ENCODE data around the gene LMBR1.
A peak's percentile ranks its signal among the peaks of the same experiment; 100 is the strongest.
"Not testable (repeated sequence)": the region's sequence is repeated elsewhere in the genome, so short reads cannot be mapped to it uniquely, and the experiment has no call there.

The LMBR1 gene

DNA sequence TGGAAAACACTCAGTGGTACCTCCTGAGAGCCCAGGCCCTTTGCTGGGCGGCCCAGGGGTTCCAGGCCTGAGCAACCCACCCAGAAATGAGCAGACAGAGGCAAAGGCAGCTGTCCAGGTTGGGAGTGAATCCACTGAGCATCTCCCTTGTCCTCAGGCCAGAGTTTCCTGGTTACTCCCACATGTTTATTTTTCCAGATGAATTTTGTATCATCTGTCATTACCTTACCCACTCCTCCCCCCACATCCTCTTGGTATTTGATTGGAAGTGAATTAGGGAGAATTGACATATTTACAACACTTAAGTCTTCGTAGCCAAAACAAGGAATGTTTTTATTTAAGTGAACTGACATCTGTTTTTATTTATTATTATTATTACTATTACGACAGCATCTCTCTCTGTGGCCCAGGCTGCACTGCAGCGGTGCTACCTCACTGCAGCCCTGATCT, 13.2 kb upstream of the LMBR1 start:
- no peak for DNase-seq (ENCODE audit: low read depth)

DNA sequence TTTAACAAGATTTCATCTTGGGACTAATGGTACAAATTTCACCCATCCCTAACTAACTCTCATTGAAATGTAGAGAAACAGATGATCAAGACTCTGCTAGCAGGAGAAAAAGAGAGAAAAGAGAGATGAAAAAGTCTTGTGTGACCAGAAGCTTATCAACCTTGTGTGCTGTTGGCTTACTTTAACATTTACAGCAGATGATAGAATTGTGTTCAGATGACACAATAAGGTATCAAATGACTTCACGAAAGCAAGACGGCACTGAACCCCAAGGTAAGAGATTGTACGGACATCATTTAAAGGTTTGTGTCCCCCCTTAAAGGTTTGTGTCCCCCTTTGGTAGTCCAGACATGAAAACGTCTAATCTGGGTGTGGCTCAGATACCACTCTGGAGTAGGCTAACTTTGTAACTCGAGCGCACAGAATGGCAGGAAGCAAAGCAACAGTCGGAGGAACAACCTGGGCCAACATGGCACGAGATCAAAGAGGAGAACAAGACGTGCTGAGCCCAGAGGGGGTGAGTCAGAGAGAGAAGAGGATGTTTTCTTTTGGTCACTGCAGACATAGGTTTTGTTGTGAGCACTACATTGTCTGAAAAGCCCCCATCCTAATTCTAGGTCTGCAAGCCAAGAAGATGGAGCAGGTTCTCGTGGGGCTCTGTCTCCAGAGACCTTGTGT, 10.4 kb upstream of the LMBR1 start:
- DNase-seq (ENCODE audit: low read depth), result no peak

DNA sequence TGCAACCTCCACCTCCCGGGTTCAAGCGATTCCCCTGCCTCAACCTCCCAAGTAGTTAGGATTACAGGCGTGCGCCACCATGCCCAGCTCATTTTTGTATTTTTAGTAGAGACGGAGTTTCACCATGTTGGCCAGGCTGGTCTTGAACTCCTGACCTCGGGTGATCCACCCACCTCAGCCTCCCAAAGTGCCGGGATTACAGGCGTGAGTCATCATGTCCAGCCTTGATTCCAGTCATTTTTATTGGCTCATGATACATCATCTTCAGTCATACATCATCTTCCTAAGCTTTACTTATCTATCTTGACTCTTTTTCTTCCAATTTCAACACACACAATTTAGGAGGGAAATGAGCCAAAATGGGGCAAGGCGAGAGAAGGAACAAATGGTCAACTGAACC, 7.1 kb upstream of the LMBR1 start:
- not testable (repeated sequence) for DNase-seq (ENCODE audit: low read depth)

DNA sequence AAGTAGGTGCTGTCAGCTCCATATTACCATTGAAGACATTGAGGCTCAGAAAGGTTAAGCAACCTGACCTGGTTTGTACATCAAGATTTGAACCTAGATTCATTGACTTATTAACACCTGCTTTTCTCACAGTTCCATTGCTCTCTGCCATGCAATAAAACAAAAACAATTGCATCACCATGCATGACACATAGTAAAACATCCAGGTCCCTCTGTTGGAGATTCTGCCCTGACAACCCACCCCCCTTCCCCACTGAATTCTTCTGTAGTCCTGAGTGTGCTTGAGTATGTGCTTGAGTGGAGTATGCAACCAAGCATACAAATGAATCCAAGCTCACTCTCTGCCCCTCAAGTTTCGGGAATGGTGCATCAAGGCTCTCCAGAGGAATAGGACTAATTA, 6.0 kb upstream of the LMBR1 start:
- DNase-seq (ENCODE audit: low read depth), result no peak

DNA sequence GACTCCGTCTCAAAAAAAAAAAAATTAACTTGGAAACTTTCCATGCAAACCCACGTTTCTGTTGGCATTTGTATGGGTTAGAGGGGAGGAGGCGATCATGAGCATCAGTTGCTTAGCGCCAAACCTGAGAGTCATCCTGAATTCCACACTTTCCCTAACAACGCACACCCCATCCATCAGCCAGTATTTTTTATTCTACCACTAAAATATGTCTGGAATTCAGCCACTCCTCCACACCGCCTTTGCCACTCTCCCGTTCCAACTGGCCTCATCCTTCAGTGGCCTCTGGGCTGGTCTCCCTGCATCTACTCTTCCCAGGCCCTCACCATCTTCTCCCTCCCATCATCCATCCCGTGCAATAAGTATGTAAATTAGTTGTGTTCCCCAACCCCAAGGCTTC, 4.7 kb upstream of the LMBR1 start:
- no peak for DNase-seq (ENCODE audit: low read depth)

DNA sequence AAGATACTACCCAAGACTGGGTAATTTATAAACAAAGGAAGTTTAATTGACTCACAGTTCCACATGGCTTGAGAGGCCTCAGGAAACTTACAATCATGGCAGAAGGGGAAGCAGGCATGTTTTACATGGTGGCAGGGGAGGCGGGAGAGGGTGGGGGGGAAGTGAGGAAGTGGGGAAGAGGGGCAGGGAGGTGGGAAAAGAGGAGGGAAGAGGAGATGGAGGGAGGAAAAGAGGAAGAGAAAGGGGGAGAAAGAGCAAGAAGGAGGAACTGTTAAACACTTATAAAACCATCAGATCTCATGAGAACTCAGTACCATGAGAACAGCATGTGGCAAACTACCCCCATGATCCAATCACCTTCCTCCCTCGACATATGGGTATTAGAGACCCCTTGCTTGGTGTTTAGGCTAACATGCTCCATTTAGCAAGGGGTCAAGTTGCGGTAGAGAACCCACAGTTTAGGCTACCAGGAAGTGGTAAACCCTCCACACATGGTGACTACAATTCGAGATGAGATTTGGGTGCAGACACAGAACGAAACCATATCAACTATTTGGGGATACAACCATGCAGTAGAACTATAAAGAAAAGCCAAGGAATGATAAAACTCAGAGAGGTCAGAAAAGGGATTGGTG, 3.5 kb upstream of the LMBR1 start:
- DNase-seq (ENCODE audit: low read depth), result no peak

DNA sequence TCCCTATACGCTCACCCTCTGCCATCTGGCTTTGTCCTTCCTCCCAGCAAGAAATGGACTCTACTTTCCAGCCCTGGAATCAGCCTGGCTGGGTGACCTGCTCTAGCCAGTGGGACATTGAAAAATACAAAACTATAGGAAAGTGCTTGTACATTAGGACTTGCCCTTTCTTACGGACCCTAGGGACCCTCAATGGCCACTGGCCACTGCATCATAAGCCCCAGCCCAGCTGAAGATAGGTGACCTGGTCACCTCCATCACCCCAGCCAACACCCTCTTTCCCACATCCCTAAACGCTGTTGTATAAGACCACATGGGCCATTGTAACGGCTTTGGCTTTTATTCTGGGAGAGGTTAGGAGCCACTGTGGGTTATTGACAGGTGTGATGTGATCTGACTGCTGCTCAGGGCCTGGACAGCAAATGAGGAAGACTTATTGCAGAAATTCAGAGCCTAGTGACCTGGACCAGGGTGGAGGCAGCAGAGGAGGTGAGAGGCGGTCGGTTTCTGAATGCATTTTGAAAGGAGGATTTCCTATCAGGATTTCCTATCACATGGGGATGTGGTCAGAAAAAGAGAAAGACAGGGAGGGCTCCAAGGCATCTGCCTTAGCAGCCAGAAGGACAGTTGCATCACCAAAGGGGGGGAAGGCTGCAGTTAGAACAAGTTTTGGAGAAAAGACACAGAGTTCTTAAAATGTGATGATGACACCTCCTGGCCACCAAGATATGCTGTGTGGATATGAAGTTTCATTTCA, 2.2 kb upstream of the LMBR1 start:
- DNase-seq (ENCODE audit: low read depth), result no peak

DNA sequence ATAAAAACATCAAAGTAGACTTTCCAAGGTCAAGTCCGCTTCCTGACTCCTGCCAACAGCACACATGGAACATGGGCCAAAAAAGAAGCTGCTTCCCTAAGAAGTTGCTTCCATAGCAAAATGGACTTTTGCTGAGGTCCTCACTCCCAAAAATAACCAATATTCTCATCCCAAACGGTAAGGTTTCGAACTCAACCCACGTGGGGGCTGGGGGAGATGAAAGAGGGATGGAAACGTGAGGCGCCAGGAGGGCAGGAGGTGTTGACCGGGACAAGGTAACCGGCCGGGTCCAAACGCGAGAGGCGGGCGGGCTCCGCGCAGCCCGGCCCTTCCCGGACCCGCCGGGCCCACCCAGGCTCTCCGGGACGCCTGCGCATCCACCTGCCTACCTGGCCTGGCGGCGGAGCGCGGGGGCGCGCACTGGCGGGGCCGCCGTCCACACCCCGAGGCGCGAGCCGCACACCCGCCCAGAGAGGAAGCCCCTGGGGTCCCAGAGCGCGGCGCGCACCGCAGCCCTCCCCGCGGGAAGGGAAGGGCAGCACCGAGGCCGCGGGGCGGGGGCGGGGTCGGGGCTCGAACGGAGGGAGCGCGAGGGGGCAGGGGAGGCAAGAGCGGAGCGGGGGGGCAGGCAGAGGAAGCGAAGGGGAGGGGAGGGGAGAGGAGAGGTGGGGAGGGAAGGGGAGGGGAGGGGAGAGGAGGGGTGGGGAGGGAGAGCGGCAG, 742 bp downstream of the LMBR1 start:
- peak; percentile 32 for DNase-seq (ENCODE audit: low read depth)

DNA sequence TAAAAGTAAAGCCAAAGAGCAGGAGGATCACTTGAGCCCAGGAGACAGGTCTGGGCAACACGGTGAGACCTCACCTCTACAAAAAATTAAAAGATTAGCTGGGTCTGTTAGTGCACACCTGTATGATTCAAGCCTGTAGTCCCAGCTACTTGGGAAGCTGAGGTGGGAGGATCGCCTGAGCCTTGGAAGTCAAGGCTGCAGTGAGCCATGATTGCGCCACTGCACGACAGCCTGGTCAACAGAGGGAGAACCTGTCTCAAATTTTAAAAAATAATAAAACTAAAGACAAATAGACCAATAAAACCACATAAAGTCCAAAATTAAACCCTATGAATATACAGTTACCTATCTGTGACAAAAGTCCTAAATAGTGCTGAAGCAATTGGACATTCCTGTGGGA, 3.2 kb downstream of the LMBR1 start:
- no peak for DNase-seq (ENCODE audit: low read depth)

DNA sequence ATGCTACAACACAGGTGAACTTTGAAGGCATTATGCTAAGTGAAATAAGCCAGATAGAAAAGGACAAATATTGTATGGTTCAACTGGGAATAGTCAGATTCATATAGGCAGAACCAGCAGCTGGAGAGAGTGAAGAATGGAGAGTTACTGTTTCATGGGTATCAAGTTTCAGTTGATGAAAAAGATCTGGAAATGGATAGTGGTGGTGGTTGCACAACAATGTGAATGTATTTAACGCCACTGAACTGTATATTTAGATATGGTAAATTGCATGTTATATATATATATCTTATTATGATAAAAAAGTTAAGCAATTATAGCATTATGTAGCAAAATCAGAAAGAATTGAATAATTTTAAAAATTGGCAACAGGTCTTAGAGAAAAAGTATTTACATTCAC, 3.9 kb downstream of the LMBR1 start:
- DNase-seq (ENCODE audit: low read depth), result no peak

DNA sequence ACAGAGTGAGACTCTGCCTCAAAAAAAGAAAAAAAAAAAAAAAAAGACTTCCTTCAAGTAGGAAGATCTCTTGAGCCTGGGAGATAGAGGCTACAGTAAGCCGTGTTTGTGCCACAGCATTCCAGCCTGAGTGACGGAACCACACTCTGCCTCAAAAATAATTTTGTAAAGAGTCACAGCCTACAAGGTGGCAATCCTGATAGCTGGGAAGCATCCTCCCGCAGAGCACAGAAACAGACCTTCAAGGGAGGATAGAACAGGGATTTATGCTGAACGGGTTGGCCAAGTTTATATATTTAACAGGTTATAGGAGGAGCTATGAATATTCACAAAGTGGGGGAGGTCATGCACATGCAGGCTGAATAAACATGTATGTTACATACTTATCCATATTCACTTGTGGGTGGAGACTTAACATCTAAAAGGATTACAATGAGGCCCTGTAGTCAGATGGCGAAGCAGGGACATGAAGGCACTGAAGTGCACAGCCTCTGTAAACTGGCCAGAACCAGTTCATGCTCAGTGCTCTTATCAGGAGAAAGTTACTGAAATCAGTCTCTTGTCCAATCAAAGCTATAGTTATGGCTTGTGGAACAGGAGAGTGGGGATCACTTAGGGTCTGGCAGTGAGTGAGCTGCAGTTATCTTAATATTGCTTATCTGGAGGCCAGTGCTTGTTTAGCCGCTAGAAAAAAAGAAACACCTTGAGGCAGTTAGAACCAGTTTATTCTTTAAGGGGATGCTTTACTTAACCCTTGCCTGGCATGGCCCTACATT, 6.8 kb downstream of the LMBR1 start:
- DNase-seq (ENCODE audit: low read depth), result no peak

DNA sequence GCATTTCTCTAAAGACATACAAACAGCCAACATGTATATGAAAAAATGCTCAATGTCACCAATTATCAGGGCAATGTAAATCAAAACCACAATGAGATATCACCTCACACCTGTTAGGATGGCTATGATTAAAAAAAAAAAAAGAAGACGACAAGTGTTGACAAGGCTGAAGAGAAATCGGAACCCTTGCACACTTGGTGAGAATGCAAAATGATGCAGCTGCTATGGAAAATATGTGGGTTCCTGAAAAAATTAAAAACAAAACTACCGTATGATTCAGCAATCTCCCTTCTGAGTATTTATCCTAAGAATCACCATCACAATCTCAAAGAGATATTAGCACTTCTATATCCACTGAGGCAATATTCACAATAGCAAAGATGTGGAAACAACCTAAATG, 11.3 kb downstream of the LMBR1 start:
- no peak for DNase-seq (ENCODE audit: low read depth)

DNA sequence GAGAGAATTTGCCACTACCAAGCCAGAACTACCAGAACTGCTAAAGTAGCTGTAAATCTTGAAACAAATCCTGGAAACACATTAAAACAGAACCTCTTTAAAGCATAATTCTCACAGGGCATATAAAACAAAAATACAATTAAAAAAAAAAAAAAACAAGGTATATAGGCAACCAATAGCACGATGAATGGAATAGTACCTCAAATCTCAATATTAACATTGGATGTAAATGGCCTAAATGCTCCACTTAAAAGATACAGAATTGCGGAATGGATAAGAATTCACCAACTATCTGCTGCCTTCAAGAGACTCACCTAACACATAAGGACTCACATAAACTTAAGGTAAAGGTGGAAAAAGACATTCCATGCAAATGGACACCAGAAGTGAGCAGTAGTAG, 17.2 kb downstream of the LMBR1 start:
- DNase-seq (ENCODE audit: low read depth), result no peak

DNA sequence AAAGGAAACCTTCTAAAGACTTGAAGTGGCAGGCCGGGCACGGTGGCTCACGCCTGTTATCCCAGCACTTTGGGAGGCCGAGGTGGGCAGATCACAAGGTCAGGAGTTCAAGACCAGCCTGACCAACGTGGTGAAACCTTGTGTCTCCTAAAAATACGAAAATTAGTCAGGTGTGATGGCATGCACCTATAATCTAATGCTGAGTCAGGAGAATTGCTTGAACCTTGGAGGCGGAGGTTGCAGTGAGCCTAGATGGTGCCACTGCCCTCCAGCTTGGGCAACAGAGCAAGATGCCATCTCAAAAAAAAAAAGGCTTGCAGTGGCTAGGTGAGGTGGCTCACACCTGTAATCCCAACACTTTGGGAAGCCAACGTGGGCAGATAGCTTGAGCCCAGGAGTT, 24.6 kb downstream of the LMBR1 start:
- not testable (repeated sequence) for DNase-seq (ENCODE audit: low read depth)

DNA sequence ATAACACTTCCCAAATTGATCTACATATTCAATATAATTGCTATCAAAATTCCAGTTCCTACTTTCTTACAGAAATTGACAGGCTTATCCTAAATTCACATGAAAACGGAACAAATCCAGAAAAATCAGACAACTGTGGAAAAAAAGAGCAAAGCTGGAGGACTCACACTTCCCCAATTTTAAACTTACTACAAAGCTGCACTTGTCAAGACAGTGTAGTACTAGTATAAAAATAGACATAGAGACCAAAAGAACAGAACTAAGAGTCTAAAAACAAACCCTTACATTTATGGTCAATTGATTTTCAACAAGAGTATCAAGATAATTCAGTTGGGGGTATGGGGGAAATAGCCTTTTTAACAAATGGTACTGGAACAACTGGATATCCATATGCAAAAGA, 27.5 kb downstream of the LMBR1 start:
- no peak for DNase-seq (ENCODE audit: low read depth)

DNA sequence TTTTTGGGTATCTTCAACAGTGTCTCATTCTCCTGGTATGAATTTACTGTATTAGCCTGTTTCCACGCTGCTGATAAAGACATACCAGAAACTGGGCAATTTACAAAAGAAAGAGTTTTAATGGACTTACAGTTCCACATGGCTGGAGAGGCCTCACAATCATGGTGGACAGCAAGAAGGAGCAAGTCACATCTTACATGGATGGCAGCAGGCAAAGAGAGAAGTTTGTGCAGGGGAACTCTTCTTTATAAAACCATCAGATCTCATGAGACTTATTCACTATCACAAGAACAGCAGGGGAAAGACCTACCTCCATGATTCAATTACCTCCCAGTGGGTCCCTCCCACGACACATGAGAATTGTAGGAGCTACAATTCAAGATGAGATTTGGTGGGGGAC, 31.0 kb downstream of the LMBR1 start:
- not testable (repeated sequence) for DNase-seq (ENCODE audit: low read depth)

DNA sequence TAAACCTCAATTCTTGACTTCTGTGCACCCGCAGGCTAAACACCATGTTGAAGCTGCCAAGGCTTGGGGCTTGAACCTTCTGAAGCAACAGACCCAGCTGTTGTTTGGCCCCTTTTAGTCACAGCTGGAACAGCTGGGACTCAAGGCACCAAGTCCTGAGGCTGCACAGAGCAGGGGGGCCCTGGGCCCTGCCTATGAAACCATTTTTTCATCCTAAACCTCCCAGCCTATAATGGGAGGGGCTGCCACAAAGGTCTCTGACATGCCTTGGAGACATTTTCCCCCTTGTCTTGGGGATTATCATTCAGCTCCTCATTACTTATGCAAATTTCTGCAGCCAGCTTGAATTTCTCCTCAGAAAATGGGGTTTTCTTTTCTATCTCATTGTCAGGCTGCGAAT, 31.8 kb downstream of the LMBR1 start:
- no peak for DNase-seq (ENCODE audit: low read depth)

DNA sequence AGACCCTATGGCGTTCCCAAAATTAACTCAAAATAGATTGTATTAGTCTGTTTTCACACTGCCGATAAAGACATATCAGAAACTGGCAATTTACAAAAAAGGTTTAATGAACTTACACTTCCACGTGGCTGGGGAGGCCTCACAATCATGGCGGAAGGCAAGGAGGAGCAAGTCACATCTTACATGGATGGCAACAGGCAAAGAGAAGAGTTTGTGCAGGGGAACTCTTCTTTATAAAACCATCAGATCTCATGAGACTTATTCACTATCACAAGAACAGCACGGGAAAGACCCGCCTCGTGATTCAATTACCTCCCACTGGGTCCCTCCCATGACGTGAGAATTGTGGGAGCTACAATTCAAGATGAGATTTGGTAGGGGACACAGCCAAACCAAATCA, 32.9 kb downstream of the LMBR1 start:
- DNase-seq (ENCODE audit: low read depth), result not testable (repeated sequence)

DNA sequence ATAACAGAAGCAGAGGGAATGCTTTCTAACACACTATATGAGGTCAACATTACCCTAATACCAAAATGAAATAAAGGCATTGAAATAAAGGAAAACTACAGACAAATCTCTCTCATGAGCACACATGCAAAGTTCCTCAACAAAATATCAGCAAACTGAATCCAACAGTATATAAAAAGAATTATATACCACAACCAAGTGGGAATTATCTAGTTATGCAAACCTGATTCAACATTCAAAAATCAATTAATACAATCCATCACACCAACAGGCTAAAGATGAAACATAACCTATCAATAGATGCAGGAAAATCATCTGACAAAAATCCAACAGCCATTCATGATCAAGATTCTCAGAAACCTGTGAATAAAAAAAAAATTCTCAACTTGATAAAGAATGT, 34.5 kb downstream of the LMBR1 start:
- DNase-seq (ENCODE audit: low read depth), result no peak

DNA sequence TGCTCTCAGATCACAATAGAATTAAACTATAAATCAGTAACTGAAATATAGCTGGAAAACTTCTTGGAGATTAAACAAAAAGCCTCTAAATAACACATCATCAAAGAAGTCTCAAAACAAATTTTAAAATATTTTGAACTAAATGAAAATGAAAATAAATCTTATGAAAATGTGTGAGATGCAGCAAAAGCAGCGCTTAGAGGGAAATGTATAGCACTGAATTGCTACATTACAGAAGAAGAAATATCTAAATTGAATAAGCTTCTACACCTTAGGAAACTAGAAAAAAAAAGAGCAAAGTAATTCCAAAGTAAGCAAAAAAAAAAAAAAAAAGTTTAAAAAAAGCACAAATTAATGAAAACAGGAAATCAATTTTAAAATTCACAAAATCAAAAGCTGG, 35.2 kb downstream of the LMBR1 start:
- DNase-seq (ENCODE audit: low read depth), result no peak

DNA sequence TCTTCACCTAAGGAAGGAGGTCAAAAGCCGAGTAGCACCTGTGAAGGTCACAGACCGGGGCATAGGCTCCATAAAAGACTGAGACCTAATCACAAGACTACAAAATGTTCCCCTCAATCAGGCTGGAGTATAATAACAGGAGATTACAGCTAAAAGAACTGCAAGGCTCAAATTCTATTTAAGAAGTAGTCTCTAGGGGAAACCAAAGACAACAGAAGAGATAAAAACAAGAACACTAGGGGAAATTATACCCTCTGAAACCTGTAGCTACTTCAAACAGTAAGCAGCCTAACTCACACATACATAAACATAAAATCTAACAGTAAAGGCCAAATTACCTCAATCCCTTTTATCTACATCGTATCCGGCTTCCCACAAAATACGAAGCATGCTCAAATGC, 38.3 kb downstream of the LMBR1 start:
- no peak for DNase-seq (ENCODE audit: low read depth)

DNA sequence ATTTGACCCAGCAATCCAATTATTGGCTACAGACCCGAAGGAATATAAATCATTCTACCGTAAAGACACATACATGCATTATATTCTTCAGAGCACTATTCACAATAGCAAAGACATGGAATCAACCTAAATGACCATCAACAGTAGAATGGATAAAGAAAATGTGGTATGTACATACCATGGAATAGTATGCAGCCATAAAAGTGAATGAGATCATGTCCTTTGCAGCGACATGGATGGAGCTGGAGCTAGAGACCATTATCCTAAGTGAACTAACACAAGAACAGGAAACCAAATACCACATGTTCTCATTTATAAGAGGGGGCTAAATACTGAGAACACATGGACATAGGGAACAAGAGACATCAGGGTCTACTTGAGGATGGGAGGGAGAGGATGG, 44.0 kb downstream of the LMBR1 start:
- no peak for DNase-seq (ENCODE audit: low read depth)

All from stimulated activated CD8-positive, alpha-beta memory T cell treated with anti-CD3 and anti-CD28 coated beads, Interleukin-15, amount 100 ng/mL, for 1 hour (primary cell).